Activated CD4-positive, alpha-beta T cell treated with anti-CD3 and anti-CD28 coated beads, Interleukin-2, Interleukin-6, amounts not matched to agents 100 ng/mL and 50 ng/mL, durations not matched to agents 16 hours and 8 hours (primary cell): Measurements from ENCODE around the gene XRRA1.
"Not testable (repeated sequence)": the region's sequence is repeated elsewhere in the genome, so short reads cannot be mapped to it uniquely, and the experiment has no call there.

Experiments used
- DNase-seq: peaks from one replicate; pipeline ENCODE4 v3.0.0-alpha.2; 2020

The XRRA1 gene

GRCh38 chr11:74948898-74949752 lies at the start of gene XRRA1, which contains the start of gene SPCS2:
Gene XRRA1, minus strand, starts transcription at chr11:74949091. Its CDS starts 8,213 bp downstream, at chr11:74940878.
Gene SPCS2, plus strand, starts transcription at chr11:74949266. Its CDS starts 20 bp downstream, at chr11:74949286.
- DNase-seq, result peak; percentile 99

GRCh38 chr11:74992852-74993251 lies 44.0 kb upstream of the XRRA1 start:
- DNase-seq, result no peak

- DNase-seq, result no peak
Measured at GRCh38 chr11:74990941-74991340, 42.0 kb upstream of the XRRA1 start.

GRCh38 chr11:74990150-74990549 lies 41.3 kb upstream of the XRRA1 start:
- not testable (repeated sequence) for DNase-seq

- peak; percentile 9 for DNase-seq
Measured at GRCh38 chr11:74989260-74989638, 40.4 kb upstream of the XRRA1 start.

- DNase-seq, result peak; percentile 91
Measured at GRCh38 chr11:74988541-74989259, 39.8 kb upstream of the XRRA1 start, which contains the start of gene NEU3. Gene NEU3, plus strand, starts transcription at chr11:74988933. Its CDS starts 128 bp downstream, at chr11:74989061.

GRCh38 chr11:74984730-74985129 lies 35.8 kb upstream of the XRRA1 start:
- DNase-seq, result no peak

- DNase-seq, result no peak
Measured at GRCh38 chr11:74984070-74984469, 35.2 kb upstream of the XRRA1 start.

- no peak for DNase-seq
Measured at GRCh38 chr11:74981888-74982287, 33.0 kb upstream of the XRRA1 start.

- no peak for DNase-seq
Measured at GRCh38 chr11:74980634-74981033, 31.7 kb upstream of the XRRA1 start.

GRCh38 chr11:74978041-74978440 lies 29.1 kb upstream of the XRRA1 start:
- no peak for DNase-seq

- no peak for DNase-seq
Measured at GRCh38 chr11:74971424-74971823, 22.5 kb upstream of the XRRA1 start.

- DNase-seq, result no peak
Measured at GRCh38 chr11:74970852-74971395, 22.0 kb upstream of the XRRA1 start.

- no peak for DNase-seq
Measured at GRCh38 chr11:74966651-74967050, 17.8 kb upstream of the XRRA1 start.

- not testable (repeated sequence) for DNase-seq
Measured at GRCh38 chr11:74960128-74960527, 11.2 kb upstream of the XRRA1 start.

- DNase-seq, result no peak
Measured at GRCh38 chr11:74957937-74958629, 9.2 kb upstream of the XRRA1 start.

- DNase-seq, result no peak
Measured at GRCh38 chr11:74956397-74957015, 7.6 kb upstream of the XRRA1 start.

GRCh38 chr11:74954199-74954598 lies 5.3 kb upstream of the XRRA1 start:
- DNase-seq, result no peak

GRCh38 chr11:74953451-74953850 lies 4.6 kb upstream of the XRRA1 start:
- DNase-seq, result no peak

GRCh38 chr11:74952752-74953151 lies 3.9 kb upstream of the XRRA1 start:
- no peak for DNase-seq

GRCh38 chr11:74951226-74951625 lies 2.3 kb upstream of the XRRA1 start:
- no peak for DNase-seq

GRCh38 chr11:74950374-74950969 lies 1.6 kb upstream of the XRRA1 start:
- no peak for DNase-seq
